Retinal pigment epithelial cell (primary cell): Measurements from ENCODE around the gene ASCC2.

Experiments used
- DNase-seq: peaks from one replicate; pipeline ENCODE4 v3.0.0-alpha.2; 2010; ENCODE audit warnings: low read depth
- H3K4me3 ChIP-seq: 2 replicates; pipeline ENCODE4 v1.5.1; 2011; ENCODE audit warnings: mild to moderate bottlenecking, low read length, control low read depth, moderate library complexity
- CTCF ChIP-seq: conservative IDR thresholded peaks from 2 replicates; pipeline ENCODE4 v1.5.1; 2011; ENCODE audit warnings: low read depth, low read length, control low read depth, inconsistent platforms

ASCC2 gene

GRCh38 chr22:29782061-29782845 lies 55.8 kb downstream of the ASCC2 start:
- no peak overlapping the region for H3K4me3 ChIP-seq
- no peak for DNase-seq
- no peak for TF ChIP-seq CTCF

- no peak for TF ChIP-seq CTCF
- H3K4me3 ChIP-seq, result no peak overlapping the region
- DNase-seq, result peak; percentile 69
These were observed 57.1 kb downstream of the ASCC2 start for GRCh38 chr22:29780748-29781676.

GRCh38 chr22:29780220-29780619 lies 57.9 kb downstream of the ASCC2 start:
- no peak overlapping the region for H3K4me3 ChIP-seq
- no peak for TF ChIP-seq CTCF
- DNase-seq, result no peak

- no peak for DNase-seq
- no peak overlapping the region for H3K4me3 ChIP-seq
- no peak for TF ChIP-seq CTCF
These were observed 64.8 kb downstream of the ASCC2 start for GRCh38 chr22:29773233-29773632.

GRCh38 chr22:29772170-29772641 lies 65.9 kb downstream of the ASCC2 start:
- H3K4me3 ChIP-seq, result no peak overlapping the region
- peak; percentile 66 for TF ChIP-seq CTCF
- no peak for DNase-seq

GRCh38 chr22:29769723-29770321 lies 68.3 kb downstream of the ASCC2 start:
- DNase-seq, result no peak
- H3K4me3 ChIP-seq, result no peak overlapping the region
- no peak for TF ChIP-seq CTCF
